ENCODE data around the gene CLN6.

Gene CLN6

GRCh38 chr15:68192804-68193486, 36.6 kb downstream of the CLN6 start:
- no peak for TF ChIP-seq CTCF (conservative IDR thresholded peaks at IDR 0.05; ENCODE audit: low read depth, low read length)
- no peak overlapping the region for H3K4me3 ChIP-seq (ENCODE audit: low read depth, low read length)
- DNase-seq (ENCODE audit: low read depth) = no peak

- no peak overlapping the region for H3K4me3 ChIP-seq (ENCODE audit: low read depth, low read length)
- DNase-seq (ENCODE audit: low read depth) = no peak
- TF ChIP-seq CTCF (conservative IDR thresholded peaks at IDR 0.05; ENCODE audit: low read depth, low read length) = no peak
Observed at GRCh38 chr15:68192117-68192516, 37.4 kb downstream of the CLN6 start.

- TF ChIP-seq CTCF (conservative IDR thresholded peaks at IDR 0.05; ENCODE audit: low read depth, low read length) = no peak
- H3K4me3 ChIP-seq (ENCODE audit: low read depth, low read length) = no peak overlapping the region
- no peak for DNase-seq (ENCODE audit: low read depth)
Observed at GRCh38 chr15:68191555-68191954, 38.0 kb downstream of the CLN6 start.

DNA sequence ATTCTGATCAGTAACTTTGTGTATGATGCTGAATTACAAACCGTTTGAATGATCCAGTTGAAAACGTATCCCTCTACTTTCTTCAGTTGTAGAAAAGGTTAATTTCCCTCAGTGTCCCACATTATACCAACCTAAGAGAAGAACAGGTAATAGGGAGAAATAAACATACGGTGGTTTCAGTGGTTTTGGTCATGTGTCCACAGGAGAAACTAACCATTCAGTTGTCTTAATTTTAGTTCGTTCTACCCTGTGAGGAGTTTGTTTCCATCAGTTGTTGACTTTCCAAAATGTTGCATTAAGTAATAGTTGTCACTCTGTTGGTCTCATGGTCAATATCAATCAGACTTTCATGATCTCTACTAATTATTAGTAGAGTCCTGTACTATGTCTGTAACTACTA, 39.5 kb downstream of the CLN6 start:
- no peak overlapping the region for H3K4me3 ChIP-seq (ENCODE audit: low read depth, low read length)
- DNase-seq (ENCODE audit: low read depth) = no peak
- TF ChIP-seq CTCF (conservative IDR thresholded peaks at IDR 0.05; ENCODE audit: low read depth, low read length) = no peak

DNA sequence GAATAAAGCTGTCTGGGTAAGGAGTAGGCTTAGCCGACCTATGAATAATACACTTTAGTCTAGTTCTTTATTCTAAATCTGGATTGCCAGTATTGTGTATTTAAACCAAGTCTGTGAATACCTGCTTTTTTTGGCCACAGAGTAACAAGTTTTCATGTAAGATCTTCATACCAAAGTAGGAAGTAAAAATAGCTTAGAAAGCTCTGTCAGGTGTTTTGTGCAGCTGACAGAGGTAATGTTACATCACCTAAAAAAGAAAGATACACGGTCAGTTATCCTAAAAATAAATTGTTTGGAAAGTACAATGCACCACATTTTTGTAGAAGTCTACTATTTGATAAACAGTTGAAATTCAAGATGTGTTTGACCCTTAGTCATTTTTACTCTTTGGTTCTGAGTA, 40.9 kb downstream of the CLN6 start:
- TF ChIP-seq CTCF (conservative IDR thresholded peaks at IDR 0.05; ENCODE audit: low read depth, low read length) = no peak
- no peak for DNase-seq (ENCODE audit: low read depth)
- no peak overlapping the region for H3K4me3 ChIP-seq (ENCODE audit: low read depth, low read length)

- peak; percentile 0 for TF ChIP-seq CTCF (conservative IDR thresholded peaks at IDR 0.05; ENCODE audit: low read depth, low read length)
- peak overlapping the region; percentile 40 for H3K4me3 ChIP-seq (ENCODE audit: low read depth, low read length)
- DNase-seq (ENCODE audit: low read depth) = peak; percentile 92
Observed at GRCh38 chr15:68187559-68187958, 42.0 kb downstream of the CLN6 start.

DNA sequence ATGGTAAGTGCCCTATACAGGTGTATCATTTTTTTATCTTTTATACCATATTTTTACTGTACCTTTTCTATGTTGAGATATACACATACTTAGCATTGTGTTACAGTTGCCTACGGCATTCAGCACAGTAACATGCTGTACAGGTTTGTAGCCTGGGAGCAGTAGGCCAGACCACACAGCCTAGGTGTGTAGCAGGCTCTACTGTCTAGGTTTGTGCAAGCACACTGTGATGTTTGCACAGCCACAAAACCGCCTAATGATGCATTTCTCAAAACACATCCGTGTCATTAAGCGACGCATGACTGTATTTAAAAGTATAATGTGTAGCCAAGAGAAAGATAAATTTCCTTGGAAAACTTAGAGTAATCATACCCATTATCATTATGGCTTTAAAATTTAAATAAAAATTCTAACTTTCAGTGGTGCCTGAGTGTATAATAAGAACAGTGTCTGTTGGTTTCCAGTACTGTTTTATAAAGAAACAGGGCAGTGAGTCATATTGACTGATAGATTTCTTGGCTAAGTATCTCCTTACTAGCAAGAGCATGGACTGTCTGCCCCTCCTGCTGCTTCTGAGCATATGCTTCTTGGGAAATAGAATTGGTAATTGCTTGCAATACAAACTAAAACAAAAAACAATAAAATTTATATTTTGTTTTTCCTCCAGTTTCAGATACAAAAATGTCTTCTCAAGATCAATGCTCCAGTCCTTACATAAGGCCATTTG, 42.7 kb downstream of the CLN6 start:
- no peak overlapping the region for H3K4me3 ChIP-seq (ENCODE audit: low read depth, low read length)
- TF ChIP-seq CTCF (conservative IDR thresholded peaks at IDR 0.05; ENCODE audit: low read depth, low read length) = no peak
- peak; percentile 92 for DNase-seq (ENCODE audit: low read depth)

Measured in choroid plexus epithelial cell (primary cell).